Smooth muscle cell (in vitro differentiated cells): ENCODE results near the gene NR4A3. TPM values are rescaled to one million over a fixed set of nuclear protein-coding genes. Genes with fewer than 3 reads are reported as not detected.

Experiments used
- DNase-seq: peaks from one replicate; lab custom pipeline; 2025; ENCODE audit not compliant: unreplicated experiment; lab: John Stamatoyannopoulos, UW
- H2AFZ ChIP-seq: fragments of 200-600 bp; sonication (generic); 2 replicates; pipeline ENCODE4 v1.6.0; 2016; ENCODE audit warnings: antibody characterized with exemption, low read depth, mild to moderate bottlenecking
- H3F3A ChIP-seq: fragments of 200-600 bp; sonication (generic); 2 replicates; pipeline ENCODE4 v1.6.0; 2017; ENCODE audit warnings: antibody characterized with exemption, low read depth
- H3K27ac ChIP-seq: fragments of 200-600 bp; sonication (generic); 2 replicates; pipeline ENCODE4 v1.5.1; 2016; ENCODE audit warnings: low read depth, mild to moderate bottlenecking
- H3K27me3 ChIP-seq: fragments of 200-600 bp; sonication (generic); 2 replicates; pipeline ENCODE4 v1.6.1; 2016; ENCODE audit warnings: low read depth, mild to moderate bottlenecking
- H3K36me3 ChIP-seq: fragments of 200-600 bp; sonication (generic); 2 replicates; pipeline ENCODE4 v1.5.1; 2016; ENCODE audit warnings: low read depth
- H3K4me1 ChIP-seq: fragments of 200-600 bp; sonication (generic); 2 replicates; pipeline ENCODE4 v1.5.1; 2016; ENCODE audit warnings: low read depth
- H3K4me2 ChIP-seq: fragments of 200-600 bp; sonication (generic); 2 replicates; pipeline ENCODE4 v1.6.0; 2016; ENCODE audit warnings: mild to moderate bottlenecking
- H3K4me3 ChIP-seq: fragments of 200-600 bp; sonication (generic); 2 replicates; pipeline ENCODE4 v1.5.1; 2016; ENCODE audit warnings: mild to moderate bottlenecking
- H3K79me2 ChIP-seq: fragments of 200-600 bp; sonication (generic); 2 replicates; pipeline ENCODE4 v1.6.0; 2016; ENCODE audit warnings: low read depth, mild to moderate bottlenecking
- H3K9ac ChIP-seq: fragments of 200-600 bp; sonication (generic); 2 replicates; pipeline ENCODE4 v1.6.0; 2016; ENCODE audit warnings: low read depth
- H3K9me3 ChIP-seq: fragments of 200-600 bp; sonication (generic); replicated peaks from 2 replicates; pipeline ENCODE4 v1.5.1; 2016; ENCODE audit warnings: low read depth
- H4K20me1 ChIP-seq: fragments of 200-600 bp; sonication (generic); 2 replicates; pipeline ENCODE4 v1.6.0; 2016; ENCODE audit warnings: low read depth
- whole genome bisulfite sequencing: methylation state at CpG from one replicate; pipeline ENCODE4 v1.1.7; 2016; ENCODE audit warnings: low lambda C conversion rate; 5-methylcytosine and 5-hydroxymethylcytosine counted together
- polyA plus RNA-seq: library from polyadenylated mRNA; unstranded; fragments of >200 nt; fragmentation: Nextera tagmentation; extraction: Ambion mirVana; gene quantifications from 2 replicates; pipeline ENCODE4 v1.2.1, GENCODE V29; 2016
- total RNA-seq: library from RNA; depleted of rRNA; stranded (reverse); fragments of >200 nt; gene quantifications from 2 replicates; pipeline ENCODE4 v1.2.3, GENCODE V29; 2014
- TF ChIP-seq, protein P1 (sequence below): fragments of 200-600 bp; sonication (generic); IDR thresholded peaks from 2 replicates; pipeline ENCODE4 v1.5.1; 2017; ENCODE audit warnings: borderline replicate concordance, mild to moderate bottlenecking, antibody characterized with exemption; ENCODE audit not compliant: insufficient read depth, poor library complexity, severe bottlenecking

Gene NR4A3
- total and polyA plus RNA-seq, 2 experiments from 2014 or later = 7.8 to 23.5 TPM

DNA sequence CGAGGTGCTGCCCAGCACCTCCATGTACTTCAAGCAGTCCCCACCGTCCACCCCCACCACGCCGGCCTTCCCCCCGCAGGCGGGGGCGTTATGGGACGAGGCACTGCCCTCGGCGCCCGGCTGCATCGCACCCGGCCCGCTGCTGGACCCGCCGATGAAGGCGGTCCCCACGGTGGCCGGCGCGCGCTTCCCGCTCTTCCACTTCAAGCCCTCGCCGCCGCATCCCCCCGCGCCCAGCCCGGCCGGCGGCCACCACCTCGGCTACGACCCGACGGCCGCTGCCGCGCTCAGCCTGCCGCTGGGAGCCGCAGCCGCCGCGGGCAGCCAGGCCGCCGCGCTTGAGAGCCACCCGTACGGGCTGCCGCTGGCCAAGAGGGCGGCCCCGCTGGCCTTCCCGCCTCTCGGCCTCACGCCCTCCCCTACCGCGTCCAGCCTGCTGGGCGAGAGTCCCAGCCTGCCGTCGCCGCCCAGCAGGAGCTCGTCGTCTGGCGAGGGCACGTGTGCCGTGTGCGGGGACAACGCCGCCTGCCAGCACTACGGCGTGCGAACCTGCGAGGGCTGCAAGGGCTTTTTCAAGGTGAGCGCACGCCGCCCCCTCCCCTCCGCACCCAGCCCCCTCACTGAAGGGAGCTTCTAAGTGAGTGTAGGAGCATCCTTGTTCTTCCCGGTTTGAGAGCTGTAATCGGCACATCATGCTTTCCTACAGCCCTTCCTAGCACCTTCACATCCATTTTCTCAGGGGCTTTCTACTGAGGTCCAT lies 6.9 kb downstream of the NR4A3 start:
- Histone ChIP-seq H3K4me2 (no peak overlapping the region), H2AFZ (no peak overlapping the region), H3K4me1 (peaks cover 8% of the 10 kb centered on the region), H3K4me3 (no peak overlapping the region), H3K27me3 (peaks cover 83% of the 10 kb centered on the region), H4K20me1 (peaks cover 30% of the 10 kb centered on the region), H3K79me2 (no peaks in the 10 kb centered on the region), H3F3A (no peaks in the 10 kb centered on the region), H3K27ac (no peak overlapping the region), H3K9me3 (no peaks in the 10 kb centered on the region), H3K9ac (no peak overlapping the region), H3K36me3 (peaks cover 9% of the 10 kb centered on the region)
- WGBS = 15% methylated on average over 42 of the region's 78 CpGs
- no peak for DNase-seq
- TF ChIP-seq, protein P1, sequence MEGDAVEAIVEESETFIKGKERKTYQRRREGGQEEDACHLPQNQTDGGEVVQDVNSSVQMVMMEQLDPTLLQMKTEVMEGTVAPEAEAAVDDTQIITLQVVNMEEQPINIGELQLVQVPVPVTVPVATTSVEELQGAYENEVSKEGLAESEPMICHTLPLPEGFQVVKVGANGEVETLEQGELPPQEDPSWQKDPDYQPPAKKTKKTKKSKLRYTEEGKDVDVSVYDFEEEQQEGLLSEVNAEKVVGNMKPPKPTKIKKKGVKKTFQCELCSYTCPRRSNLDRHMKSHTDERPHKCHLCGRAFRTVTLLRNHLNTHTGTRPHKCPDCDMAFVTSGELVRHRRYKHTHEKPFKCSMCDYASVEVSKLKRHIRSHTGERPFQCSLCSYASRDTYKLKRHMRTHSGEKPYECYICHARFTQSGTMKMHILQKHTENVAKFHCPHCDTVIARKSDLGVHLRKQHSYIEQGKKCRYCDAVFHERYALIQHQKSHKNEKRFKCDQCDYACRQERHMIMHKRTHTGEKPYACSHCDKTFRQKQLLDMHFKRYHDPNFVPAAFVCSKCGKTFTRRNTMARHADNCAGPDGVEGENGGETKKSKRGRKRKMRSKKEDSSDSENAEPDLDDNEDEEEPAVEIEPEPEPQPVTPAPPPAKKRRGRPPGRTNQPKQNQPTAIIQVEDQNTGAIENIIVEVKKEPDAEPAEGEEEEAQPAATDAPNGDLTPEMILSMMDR = no peak

DNA sequence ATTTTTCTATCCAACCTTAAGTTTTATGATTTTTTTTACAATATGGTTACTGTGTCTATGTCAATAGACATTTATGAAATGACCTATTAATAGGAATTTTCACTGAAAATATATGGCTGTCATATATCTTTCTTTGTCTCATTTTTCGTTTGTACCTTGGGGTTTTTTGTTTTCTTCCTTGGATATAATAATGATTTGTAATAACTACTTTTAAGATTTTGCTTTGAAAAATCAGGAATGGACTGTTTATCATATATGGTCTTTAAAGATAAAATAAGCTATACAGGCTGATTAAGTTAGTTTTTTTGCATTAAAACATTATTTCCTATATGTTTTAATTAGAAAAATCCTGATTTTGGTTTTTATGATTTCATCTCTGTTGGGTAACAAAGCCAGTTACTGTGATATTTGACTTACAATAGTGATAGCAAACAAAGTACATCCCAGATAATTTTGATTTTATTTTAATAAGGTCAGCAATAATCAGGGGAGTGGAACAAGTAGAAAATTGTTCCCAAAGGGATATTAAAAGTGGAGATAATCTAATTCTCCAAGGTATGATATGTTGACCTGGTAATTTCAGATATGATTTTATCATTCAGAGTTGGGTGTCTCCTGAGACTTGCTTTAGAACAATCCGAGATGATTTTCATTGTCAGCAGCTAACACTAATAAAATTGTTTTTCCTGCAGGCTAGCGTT lies 10.3 kb downstream of the NR4A3 start:
- H3F3A ChIP-seq = no peaks in the 10 kb centered on the region
- no peak overlapping the region for H3K4me3 ChIP-seq
- H3K4me1 ChIP-seq = no peaks in the 10 kb centered on the region
- peaks cover 49% of the 10 kb centered on the region for H3K27me3 ChIP-seq
- H3K4me2 ChIP-seq = no peak overlapping the region
- 85% methylated on average over 3 of the region's 3 CpGs for WGBS
- H2AFZ ChIP-seq = no peak overlapping the region
- H4K20me1 ChIP-seq = no peaks in the 10 kb centered on the region
- TF ChIP-seq, protein P1 = no peak
- H3K9me3 ChIP-seq = no peaks in the 10 kb centered on the region
- no peak for DNase-seq
- H3K9ac ChIP-seq = no peak overlapping the region
- no peaks in the 10 kb centered on the region for H3K79me2 ChIP-seq
- H3K36me3 ChIP-seq = peaks cover 9% of the 10 kb centered on the region
- H3K27ac ChIP-seq = no peak overlapping the region

DNA sequence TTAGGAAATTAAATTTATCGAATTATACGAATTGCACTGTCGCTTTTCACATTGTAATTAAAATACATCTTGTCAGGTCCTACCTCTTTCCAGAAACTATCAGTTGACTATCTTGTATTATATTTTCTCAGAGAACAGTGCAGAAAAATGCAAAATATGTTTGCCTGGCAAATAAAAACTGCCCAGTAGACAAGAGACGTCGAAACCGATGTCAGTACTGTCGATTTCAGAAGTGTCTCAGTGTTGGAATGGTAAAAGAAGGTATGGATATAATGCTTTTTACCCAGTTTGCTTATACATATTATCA lies 10.8 kb downstream of the NR4A3 start:
- Histone ChIP-seq H3K9ac (no peak overlapping the region), H3K4me1 (no peaks in the 10 kb centered on the region), H3K36me3 (peaks cover 9% of the 10 kb centered on the region), H3K27me3 (peaks cover 44% of the 10 kb centered on the region), H3K27ac (no peak overlapping the region), H4K20me1 (no peaks in the 10 kb centered on the region), H3K4me2 (no peak overlapping the region), H3F3A (no peaks in the 10 kb centered on the region), H3K4me3 (no peak overlapping the region), H2AFZ (no peak overlapping the region), H3K79me2 (no peaks in the 10 kb centered on the region), H3K9me3 (no peaks in the 10 kb centered on the region)
- TF ChIP-seq, protein P1 = no peak
- 97% methylated on average over 7 of the region's 7 CpGs for WGBS
- no peak for DNase-seq
